OCI-LY7 (cell line): Measurements from ENCODE around the gene DNER. TPM values are rescaled to one million over a fixed set of nuclear protein-coding genes. Genes with fewer than 3 reads are reported as not detected.
"Not testable (repeated sequence)": the region's sequence is repeated elsewhere in the genome, so short reads cannot be mapped to it uniquely, and the experiment has no call there.

Source experiments
- BruUV-seq: library from RNA; stranded (reverse); fragments of 400-500 nt; replicated peaks from 2 replicates; lab custom pipeline; 2021; lab: Mats Ljungman, UMichigan
- CTCF ChIA-PET: fragments of 300-600 bp; sonication (Branson Sonifier 250); formaldehyde crosslinking; loops from one replicate; lab custom pipeline; 2022; ENCODE audit warnings: antibody characterized with exemption; ENCODE audit not compliant: unreplicated experiment; lab: Charles Lee
- POLR2A ChIA-PET: fragments of 300-600 bp; sonication (Branson Sonifier 250); formaldehyde crosslinking; loops from one replicate; lab custom pipeline; 2022; ENCODE audit warnings: antibody characterized with exemption; lab: Charles Lee
- DNase-seq: peaks from one replicate; pipeline ENCODE4 v3.0.0-alpha.2; 2015; ENCODE audit warnings: low spot score
- H2AFZ ChIP-seq: fragments of 200-600 bp; sonication (generic), shearing (Covaris generic); 2 replicates; pipeline ENCODE4 v1.6.1; 2014; ENCODE audit warnings: mild to moderate bottlenecking, antibody characterized with exemption, low read length, moderate library complexity
- H3K27ac ChIP-seq: fragments of 200-600 bp; sonication (generic); 2 replicates; pipeline ENCODE4 v1.5.1; 2014; ENCODE audit warnings: mixed run types, low read depth, mild to moderate bottlenecking, moderate library complexity, low read length, inconsistent platforms; ENCODE audit not compliant: poor library complexity, severe bottlenecking
- H3K36me3 ChIP-seq: fragments of 200-600 bp; sonication (generic); 2 replicates; pipeline ENCODE4 v1.6.1; 2014; ENCODE audit warnings: mild to moderate bottlenecking, antibody characterized with exemption, low read length, moderate library complexity, mixed read lengths; ENCODE audit not compliant: insufficient read depth
- H3K4me1 ChIP-seq: fragments of 200-600 bp; sonication (generic); 2 replicates; pipeline ENCODE4 v1.5.1; 2014; ENCODE audit warnings: mild to moderate bottlenecking, low read length; ENCODE audit not compliant: insufficient read depth, poor library complexity, severe bottlenecking
- H3K4me2 ChIP-seq: fragments of 200-600 bp; sonication (generic); 2 replicates; pipeline ENCODE4 v1.6.1; 2014; ENCODE audit warnings: mild to moderate bottlenecking, low read length
- H3K4me3 ChIP-seq: fragments of 200-600 bp; sonication (generic); 2 replicates; pipeline ENCODE4 v1.5.1; 2014; ENCODE audit warnings: mild to moderate bottlenecking, low read depth, low read length; ENCODE audit not compliant: poor library complexity, severe bottlenecking
- H3K79me2 ChIP-seq: fragments of 200-600 bp; sonication (generic); 2 replicates; pipeline ENCODE4 v1.6.1; 2016; ENCODE audit warnings: low read depth, mild to moderate bottlenecking, low read length, moderate library complexity, mixed read lengths; ENCODE audit not compliant: insufficient read depth
- H3K9me2 ChIP-seq: fragments of 200-600 bp; sonication (generic); 2 replicates; pipeline ENCODE4 v1.6.1; 2016; ENCODE audit warnings: mild to moderate bottlenecking, low read length, mixed read lengths; ENCODE audit not compliant: insufficient read depth
- H3K9me3 ChIP-seq: fragments of 200-600 bp; sonication (generic); 2 replicates; pipeline ENCODE4 v1.6.1; 2014; ENCODE audit warnings: mild to moderate bottlenecking, mixed run types, low read length, mixed read lengths
- H4K20me1 ChIP-seq: fragments of 200-600 bp; sonication (generic); 2 replicates; pipeline ENCODE4 v1.6.1; 2014; ENCODE audit warnings: mild to moderate bottlenecking, antibody characterized with exemption, low read length, moderate library complexity, mixed read lengths; ENCODE audit not compliant: insufficient read depth
- CTCF ChIP-seq: fragments of 200-600 bp; sonication (generic); conservative IDR thresholded peaks from 2 replicates; pipeline ENCODE4 v1.5.1; 2014; ENCODE audit warnings: mild to moderate bottlenecking, antibody characterized with exemption, low read length, moderate library complexity, mixed read lengths
- EZH2phosphoT487 ChIP-seq: fragments of 200-600 bp; sonication (generic); IDR thresholded peaks from 2 replicates; pipeline ENCODE4 v1.6.1; 2018; ENCODE audit warnings: low read depth, borderline replicate concordance, mild to moderate bottlenecking, mixed run types, antibody characterized with exemption, low read length, moderate library complexity, mixed read lengths
- intact Hi-C: fragments of 100-400 bp; cut with micrococcal nuclease; formaldehyde crosslinking; loops from one replicate; pipeline ENCODE4 v1.10.0; 2022; ENCODE audit not compliant: unreplicated experiment
- total RNA-seq, 2 experiments: library from RNA; depleted of rRNA in 1 of 2; stranded (reverse); fragments of >200 nt in 1 of 2; shearing (Covaris generic) in 1 of 2; gene quantifications; 2 replicates each; pipeline ENCODE4 v1.2.3, GENCODE V29; 2014 to 2022

The DNER gene
- total RNA-seq, 2 experiments from 2014 or later, result not detected

GRCh38 chr2:229339618-229340017, 374.7 kb downstream of the DNER start:
- intact Hi-C loops, result no loop called here
- Histone ChIP-seq H3K9me2 (no peaks in the 10 kb centered on the region), H3K4me1 (no peaks in the 10 kb centered on the region), H3K4me3 (no peak overlapping the region), H3K4me2 (no peak overlapping the region), H2AFZ (no peak overlapping the region), H3K36me3 (no peaks in the 10 kb centered on the region), H3K79me2 (no peaks in the 10 kb centered on the region), H4K20me1 (no peaks in the 10 kb centered on the region), H3K9me3 (no peaks in the 10 kb centered on the region), H3K27ac (no peak overlapping the region)
- no peak for DNase-seq
- no TSS peak for BruUV-seq
- ChIA-PET POLR2A (no interaction called here), CTCF (no interaction called here)
- TF ChIP-seq CTCF (no peak), EZH2phosphoT487 (no peak)

GRCh38 chr2:229339171-229339570, 375.2 kb downstream of the DNER start:
- intact Hi-C loops, result not testable (repeated sequence)

GRCh38 chr2:229335877-229336346, 378.4 kb downstream of the DNER start:
- intact Hi-C loops, result no loop called here
- no peak for TF ChIP-seq EZH2phosphoT487
- TF ChIP-seq CTCF, result no peak
- no peaks in the 10 kb centered on the region for H3K79me2 ChIP-seq
- H3K27ac ChIP-seq, result no peak overlapping the region
- H3K4me2 ChIP-seq, result no peak overlapping the region
- H3K36me3 ChIP-seq, result no peaks in the 10 kb centered on the region
- H3K4me1 ChIP-seq, result peaks cover 9% of the 10 kb centered on the region
- DNase-seq, result no peak
- H4K20me1 ChIP-seq, result no peaks in the 10 kb centered on the region
- H2AFZ ChIP-seq, result no peak overlapping the region
- H3K9me2 ChIP-seq, result no peaks in the 10 kb centered on the region
- BruUV-seq, result no TSS peak
- POLR2A ChIA-PET, result no interaction called here
- H3K4me3 ChIP-seq, result no peak overlapping the region
- CTCF ChIA-PET, result no interaction called here
- H3K9me3 ChIP-seq, result no peaks in the 10 kb centered on the region

More at GRCh38 chr2:229339171-229339570, 375.2 kb downstream of the DNER start:
- H3K4me1 ChIP-seq, H4K20me1 ChIP-seq, CTCF ChIA-PET, H3K9me2 ChIP-seq, H3K27ac ChIP-seq, DNase-seq, H3K36me3 ChIP-seq, H3K4me3 ChIP-seq, POLR2A ChIA-PET, H3K4me2 ChIP-seq, H3K9me3 ChIP-seq, H3K79me2 ChIP-seq, H2AFZ ChIP-seq, BruUV-seq: not testable (repeated sequence)
